Stimulated activated naive B cell treated with anti-CD40 and anti-IgM and Interleukin-4, amounts not matched to agents 10 μg/mL and 1 μg/mL and 100 μg/mL, for 72 hours (primary cell): Measurements from ENCODE around the gene SUPT6H.
A peak's percentile ranks its signal among the peaks of the same experiment; 100 is the strongest.

ENCODE experiments used
- ATAC-seq, 2 donors: fragments of 150-1000 bp; cut with Tn5 transposase; replicated peaks; 2 replicates each; pipeline ENCODE4 v1.10.0; 2021; ENCODE audit warnings: moderate library complexity in 1 of 2
- DNase-seq: peaks from one replicate; pipeline ENCODE4 v3.0.0; 2021
- H3K27ac Mint-ChIP-seq: one replicate; pipeline ENCODE4 v1.8.0; 2022; ENCODE audit warnings: mild to moderate bottlenecking, mixed read lengths
- H3K27me3 Mint-ChIP-seq, 2 donors: one replicate each; pipeline ENCODE4 v1.8.0; 2022; ENCODE audit warnings: mixed read lengths in 2 of 2
- H3K36me3 Mint-ChIP-seq, 2 donors: one replicate each; pipeline ENCODE4 v1.8.0; 2022; ENCODE audit warnings: mixed read lengths in 2 of 2, mild to moderate bottlenecking in 1 of 2
- H3K4me1 Mint-ChIP-seq, 2 donors: one replicate each; pipeline ENCODE4 v1.8.0; 2022; ENCODE audit warnings: mixed read lengths in 2 of 2, mild to moderate bottlenecking in 1 of 2
- H3K4me3 Mint-ChIP-seq, 2 donors: one replicate each; pipeline ENCODE4 v1.8.0; 2022; ENCODE audit warnings: mild to moderate bottlenecking in 2 of 2, mixed read lengths in 2 of 2, moderate library complexity in 1 of 2
- H3K9me3 Mint-ChIP-seq, 2 donors: one replicate each; pipeline ENCODE4 v1.8.0; 2022; ENCODE audit warnings: mixed read lengths in 2 of 2, mild to moderate bottlenecking in 1 of 2

SUPT6H gene

DNA sequence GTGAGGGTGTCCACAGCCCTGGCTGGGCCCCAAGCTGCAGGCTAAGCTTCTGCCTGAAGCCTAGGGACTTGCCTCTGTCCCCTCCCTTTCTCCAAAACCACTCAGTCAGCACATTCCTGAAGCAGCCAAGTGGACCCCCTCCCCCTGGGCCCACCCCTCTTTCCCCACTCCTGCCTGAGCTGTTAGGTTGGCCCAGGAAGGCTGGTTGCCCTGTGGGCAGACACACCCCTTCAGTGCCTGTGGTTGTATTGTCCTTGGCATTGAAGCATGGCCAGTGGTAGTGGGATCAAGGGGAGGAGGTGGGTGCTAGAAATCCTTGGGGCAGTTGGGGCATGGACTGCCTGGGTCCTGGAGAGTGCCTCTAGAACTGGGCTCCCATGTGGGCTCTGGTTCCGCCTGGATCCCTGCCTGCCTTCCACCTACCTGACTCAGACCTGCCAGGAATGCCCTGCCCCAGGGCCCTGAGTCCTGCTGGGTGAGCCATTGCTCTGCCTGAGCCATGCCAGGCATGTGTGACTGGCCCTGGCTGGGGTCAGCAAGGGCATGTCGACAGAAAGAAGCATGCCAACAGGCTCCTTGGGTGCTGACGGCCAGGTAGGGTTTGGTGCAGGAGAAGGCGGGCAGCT, 83.9 kb downstream of the SUPT6H start:
- H3K9me3 Mint-ChIP-seq, result no peaks in the 10 kb centered on the region
- H3K27ac Mint-ChIP-seq, result peak overlapping the region; percentile 94
- peaks cover 43 to 80% of the 10 kb centered on the region in 2 donors for H3K4me1 Mint-ChIP-seq
- H3K36me3 Mint-ChIP-seq, result peaks cover 60 to 70% of the 10 kb centered on the region in 2 donors
- ATAC-seq (no peak), DNase-seq (no peak)
- peak overlapping the region; percentile 93 to 95 for H3K4me3 Mint-ChIP-seq
- no peaks in the 10 kb centered on the region for H3K27me3 Mint-ChIP-seq

DNA sequence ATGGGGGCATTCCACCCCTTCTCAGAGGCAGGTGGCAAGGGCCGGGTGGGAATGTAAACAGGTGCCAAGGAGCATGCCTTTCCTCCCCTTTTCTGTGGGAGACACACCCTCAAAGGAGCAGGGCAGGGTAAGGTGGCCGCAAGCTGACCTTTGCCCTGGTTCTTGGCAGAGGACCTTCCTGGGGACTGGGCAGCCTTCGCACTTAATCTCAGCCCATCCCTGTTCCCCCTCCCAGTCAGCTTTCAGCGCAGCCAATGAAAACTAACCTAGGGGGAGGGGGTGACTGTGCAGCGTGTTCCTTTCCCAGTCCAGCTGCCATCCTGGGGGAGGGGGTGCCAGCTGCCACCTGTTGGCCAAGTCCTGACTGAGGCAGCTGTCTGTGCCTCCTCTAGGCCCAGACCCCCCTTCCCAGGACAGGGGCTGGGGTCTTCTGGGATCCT, 84.6 kb downstream of the SUPT6H start:
- no peaks in the 10 kb centered on the region for H3K27me3 Mint-ChIP-seq
- peak overlapping the region; percentile 93 to 95 for H3K4me3 Mint-ChIP-seq
- no peak for ATAC-seq
- H3K4me1 Mint-ChIP-seq, result peaks cover 36 to 77% of the 10 kb centered on the region in 2 donors
- DNase-seq, result no peak
- H3K36me3 Mint-ChIP-seq, result peaks cover 59 to 71% of the 10 kb centered on the region in 2 donors
- H3K9me3 Mint-ChIP-seq, result no peaks in the 10 kb centered on the region
- H3K27ac Mint-ChIP-seq, result peak overlapping the region; percentile 94

GRCh38 chr17:28747051-28747691, 85.2 kb downstream of the SUPT6H start:
- H3K4me1 Mint-ChIP-seq, result peaks cover 31 to 72% of the 10 kb centered on the region in 2 donors

GRCh38 chr17:28747801-28748750, 86.1 kb downstream of the SUPT6H start:
- Mint-ChIP-seq H3K27ac (peak overlapping the region; percentile 86), H3K9me3 (no peaks in the 10 kb centered on the region), H3K4me3 (peak overlapping the region; percentile 93 to 95), H3K36me3 (peaks cover 69 to 74% of the 10 kb centered on the region in 2 donors), H3K4me1 (peaks cover 28 to 63% of the 10 kb centered on the region in 2 donors), H3K27me3 (no peaks in the 10 kb centered on the region)
- DNase-seq (no peak), ATAC-seq (no peak)

More at GRCh38 chr17:28747051-28747691, 85.2 kb downstream of the SUPT6H start:
- H3K36me3 Mint-ChIP-seq, result peaks cover 64 to 71% of the 10 kb centered on the region in 2 donors
- H3K9me3 Mint-ChIP-seq, result no peaks in the 10 kb centered on the region
- H3K27me3 Mint-ChIP-seq, result no peaks in the 10 kb centered on the region
- H3K4me3 Mint-ChIP-seq, result peak overlapping the region; percentile 93 to 95
- DNase-seq (no peak), ATAC-seq (no peak)
- peak overlapping the region; percentile 86 for H3K27ac Mint-ChIP-seq

- H3K27ac Mint-ChIP-seq, result peak overlapping the region; percentile 86
- H3K4me3 Mint-ChIP-seq, result peak overlapping the region; percentile 71 to 95
- ATAC-seq, result no peak
- H3K27me3 Mint-ChIP-seq, result no peaks in the 10 kb centered on the region
- H3K4me1 Mint-ChIP-seq, result peaks cover 26 to 58% of the 10 kb centered on the region in 2 donors
- no peaks in the 10 kb centered on the region for H3K9me3 Mint-ChIP-seq
- peaks cover 69 to 72% of the 10 kb centered on the region in 2 donors for H3K36me3 Mint-ChIP-seq
- DNase-seq, result no peak
Measured at GRCh38 chr17:28748852-28749515, 87.0 kb downstream of the SUPT6H start.

DNA sequence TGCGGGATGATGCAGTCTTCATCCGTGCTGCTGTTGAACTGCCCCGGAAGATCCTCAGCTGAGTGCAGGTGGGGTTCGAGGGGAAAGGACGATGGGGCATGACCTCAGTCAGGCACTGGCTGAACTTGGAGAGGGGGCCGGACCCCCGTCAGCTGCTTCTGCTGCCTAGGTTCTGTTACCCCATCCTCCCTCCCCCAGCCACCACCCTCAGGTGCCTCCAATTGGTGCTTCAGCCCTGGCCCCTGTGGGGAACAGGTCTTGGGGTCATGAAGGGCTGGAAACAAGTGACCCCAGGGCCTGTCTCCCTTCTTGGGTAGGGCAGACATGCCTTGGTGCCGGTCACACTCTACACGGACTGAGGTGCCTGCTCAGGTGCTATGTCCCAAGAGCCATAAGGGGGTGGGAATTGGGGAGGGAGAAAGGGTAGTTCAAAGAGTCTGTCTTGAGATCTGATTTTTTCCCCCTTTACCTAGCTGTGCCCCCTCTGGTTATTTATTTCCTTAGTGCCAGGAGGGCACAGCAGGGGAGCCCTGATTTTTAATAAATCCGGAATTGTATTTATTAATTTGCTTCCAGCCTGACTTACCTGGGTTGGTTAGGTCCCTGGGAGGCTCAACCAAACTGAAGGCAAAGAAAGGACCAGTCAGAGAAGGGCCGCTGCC, 87.6 kb downstream of the SUPT6H start:
- peak overlapping the region; percentile 71 to 95 for H3K4me3 Mint-ChIP-seq
- H3K4me1 Mint-ChIP-seq, result peaks cover 26 to 58% of the 10 kb centered on the region in 2 donors
- no peaks in the 10 kb centered on the region for H3K27me3 Mint-ChIP-seq
- peaks cover 66 to 72% of the 10 kb centered on the region in 2 donors for H3K36me3 Mint-ChIP-seq
- ATAC-seq (peak; percentile 2 to 10), DNase-seq (no peak)
- H3K9me3 Mint-ChIP-seq, result no peaks in the 10 kb centered on the region
- H3K27ac Mint-ChIP-seq, result no peak overlapping the region

- peak; percentile 70 to 76 for ATAC-seq
- Mint-ChIP-seq H3K9me3 (no peaks in the 10 kb centered on the region), H3K36me3 (peaks cover 59 to 65% of the 10 kb centered on the region in 2 donors), H3K4me3 (peak overlapping the region; percentile 36 to 64), H3K4me1 (peaks cover 26 to 53% of the 10 kb centered on the region in 2 donors), H3K27ac (peak overlapping the region; percentile 85), H3K27me3 (no peaks in the 10 kb centered on the region)
- peak; percentile 83 for DNase-seq
Measured at GRCh38 chr17:28750178-28751047, 88.4 kb downstream of the SUPT6H start.

DNA sequence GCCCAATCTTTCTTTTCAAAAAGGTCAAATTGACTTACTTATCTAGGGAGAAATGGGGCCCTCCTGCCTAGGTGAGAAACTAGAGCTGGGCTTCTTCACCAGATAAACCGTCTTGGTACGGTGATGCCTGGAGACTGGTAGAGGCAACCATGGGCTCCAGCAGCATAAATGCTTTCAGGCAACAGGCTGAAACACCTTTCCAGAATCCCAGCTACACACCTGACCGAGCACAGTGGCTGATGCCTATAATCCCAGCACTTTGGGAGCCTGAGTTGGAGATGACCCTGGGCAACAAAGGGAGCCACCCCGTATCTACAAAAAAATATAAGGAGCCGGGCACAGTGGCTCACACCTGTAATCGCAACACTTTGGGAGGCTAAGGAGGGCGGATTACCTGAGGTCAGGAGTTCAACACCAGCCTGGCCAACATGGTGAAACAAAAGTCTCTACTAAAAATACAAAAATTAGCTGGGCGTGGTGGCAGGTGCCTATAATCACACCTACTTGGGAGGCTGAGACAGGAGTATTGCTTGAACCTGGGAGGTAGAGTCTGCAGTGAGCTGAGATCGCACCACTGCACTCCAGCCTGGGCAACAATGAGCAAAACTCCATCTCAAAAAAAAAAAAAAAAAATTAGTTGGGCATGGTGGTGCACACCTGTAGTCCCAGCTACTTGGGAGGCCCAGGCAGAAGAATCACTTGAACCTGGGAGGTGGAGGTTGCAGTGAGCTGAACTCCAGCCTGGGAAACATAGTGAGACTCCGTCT, 89.8 kb downstream of the SUPT6H start:
- no peak for ATAC-seq
- Mint-ChIP-seq H3K27me3 (no peaks in the 10 kb centered on the region), H3K36me3 (peaks cover 55 to 56% of the 10 kb centered on the region in 2 donors), H3K4me3 (no peak overlapping the region), H3K4me1 (peaks cover 19 to 47% of the 10 kb centered on the region in 2 donors), H3K27ac (peak overlapping the region; percentile 85), H3K9me3 (no peaks in the 10 kb centered on the region)
- DNase-seq, result no peak
